Esophagus squamous epithelium (tissue), 5 donors: Measurements from ENCODE around the gene DUS1L. TPM values are rescaled to one million over a fixed set of nuclear protein-coding genes. Genes with fewer than 3 reads are reported as not detected.

Source experiments
- DNase-seq: peaks from one replicate; lab custom pipeline; 2025; lab: John Stamatoyannopoulos, UW
- H3K27ac ChIP-seq, 4 donors: fragments of 200-600 bp; sonication (generic); one replicate each; pipeline ENCODE4 v1.5.1; 2016 to 2019; ENCODE audit warnings: mild to moderate bottlenecking in 1 of 4
- H3K27me3 ChIP-seq, 4 donors: fragments of 200-600 bp; sonication (generic); 1 replicate in 3 of 4; 2 replicates in 1 of 4; pipeline versions ENCODE4 v1.5.1 to v1.6.0; 2017 to 2021; ENCODE audit warnings: antibody characterized with exemption in 1 of 4
- H3K36me3 ChIP-seq, 3 donors: fragments of 200-600 bp; sonication (generic); one replicate each; pipeline ENCODE4 v1.5.1; 2016 to 2019
- H3K4me1 ChIP-seq, 3 donors: fragments of 200-600 bp; sonication (generic); one replicate each; pipeline ENCODE4 v1.5.1; 2017 to 2019
- H3K4me3 ChIP-seq, 4 donors: fragments of 200-600 bp; sonication (generic); 1 replicate in 3 of 4; 2 replicates in 1 of 4; pipeline ENCODE4 v1.5.1; 2016 to 2019; ENCODE audit warnings: mild to moderate bottlenecking in 2 of 4, moderate library complexity in 1 of 4
- H3K9me3 ChIP-seq, 3 donors: fragments of 200-600 bp; sonication (generic); one replicate each; pipeline ENCODE4 v1.5.1; 2016 to 2019
- CTCF ChIP-seq, 6 experiments: fragments of 450-650 bp in 4 of 6; fragments of 200-600 bp in 2 of 6; sonication (generic) in 2 of 6; IDR thresholded peaks; one replicate each; pipeline ENCODE4 v1.5.1; 2016 to 2019; ENCODE audit warnings: antibody characterized with exemption in 6 of 6, mild to moderate bottlenecking in 4 of 6, moderate library complexity in 4 of 6
- POLR2A ChIP-seq, 4 donors: fragments of 450-650 bp; IDR thresholded peaks; one replicate each; pipeline ENCODE4 v1.6.1; 2017; ENCODE audit warnings: antibody characterized with exemption in 4 of 4, mild to moderate bottlenecking in 4 of 4, moderate library complexity in 3 of 4
- WGBS, 2 donors: methylation state at CpG; one replicate each; pipeline ENCODE4 v1.1.5; 2018; 5-methylcytosine and 5-hydroxymethylcytosine counted together
- intact Hi-C: fragments of 100-400 bp; cut with DNase I; formaldehyde crosslinking; loops from one replicate; pipeline ENCODE4 v1.15.0; 2022
- total RNA-seq, 4 donors: library from RNA; depleted of rRNA; stranded (reverse); fragments of >200 nt; gene quantifications; one replicate each; pipeline ENCODE4 v1.1.0, GENCODE V29; 2016
- donor health status: DM: yes; HTN: yes; CAD: no.

The DUS1L gene
- total RNA-seq, 4 donors from 2014 or later = 53.3 to 125 (median 105) TPM

- no peak overlapping the region for H3K27ac ChIP-seq
Measured at GRCh38 chr17:82108038-82108437, 42.4 kb upstream of the DUS1L start.

GRCh38 chr17:82107341-82107860 is 41.8 kb upstream of the DUS1L start:
- peaks cover 0 to 3% (median 0%) of the 10 kb centered on the region in 3 donors for H3K36me3 ChIP-seq
- intact Hi-C loops = no loop called here

More at GRCh38 chr17:82108038-82108437, 42.4 kb upstream of the DUS1L start:
- Histone ChIP-seq H3K9me3 (no peaks in the 10 kb centered on the region), H3K4me1 (peaks cover 40 to 74% (median 44%) of the 10 kb centered on the region in 3 donors), H3K27me3 (no peaks in the 10 kb centered on the region), H3K36me3 (peaks cover 0 to 10% (median 0%) of the 10 kb centered on the region in 3 donors), H3K4me3 (no peak overlapping the region)
- TF ChIP-seq POLR2A (IDR thresholded peaks at IDR 0.05) (no peak), CTCF (IDR thresholded peaks at IDR 0.05) (no peak)
- no peak for DNase-seq
- WGBS, 2 donors = 83 to 90% methylated on average over 3 to 11 of the region's 14 CpGs
- intact Hi-C loops = no loop called here

GRCh38 chr17:82106688-82107305 is 41.2 kb upstream of the DUS1L start:
- Histone ChIP-seq H3K27me3 (no peaks in the 10 kb centered on the region), H3K36me3 (no peaks in the 10 kb centered on the region), H3K4me1 (peaks cover 41 to 79% (median 45%) of the 10 kb centered on the region in 3 donors), H3K9me3 (no peaks in the 10 kb centered on the region), H3K27ac (peak overlapping the region; percentile 71 to 91 (median 86)), H3K4me3 (peak overlapping the region; percentile 4 to 51 (median 30))
- WGBS, 2 donors = 20 to 27% methylated on average over 2 to 3 of the region's 9 CpGs
- no peak for DNase-seq
- TF ChIP-seq CTCF (IDR thresholded peaks at IDR 0.05) (no peak), POLR2A (IDR thresholded peaks at IDR 0.05) (no peak)
- intact Hi-C loops = no loop called here

More at GRCh38 chr17:82107341-82107860, 41.8 kb upstream of the DUS1L start:
- WGBS, 2 donors = 72% methylated on average over 15 of the region's 24 CpGs; no CpG with 5 or more reads in 1 of the 2 donors
- H3K27ac ChIP-seq = peak overlapping the region in 3 of 4 donors; percentile 86 to 91 (median 86)
- no peak overlapping the region for H3K4me3 ChIP-seq
- H3K9me3 ChIP-seq = no peaks in the 10 kb centered on the region
- H3K27me3 ChIP-seq = no peaks in the 10 kb centered on the region
- TF ChIP-seq CTCF (IDR thresholded peaks at IDR 0.05) = peak in 2 of 6 experiments; percentile 7 to 25
- TF ChIP-seq POLR2A (IDR thresholded peaks at IDR 0.05) = no peak
- DNase-seq = no peak
- H3K4me1 ChIP-seq = peaks cover 41 to 77% (median 45%) of the 10 kb centered on the region in 3 donors

- H3K4me3 ChIP-seq = peak overlapping the region; percentile 4 to 51 (median 30)
- H3K27ac ChIP-seq = peak overlapping the region; percentile 71 to 91 (median 86)
- H3K4me1 ChIP-seq = peaks cover 41 to 86% (median 46%) of the 10 kb centered on the region in 3 donors
- TF ChIP-seq POLR2A (IDR thresholded peaks at IDR 0.05) (peak in 2 of 4 donors; percentile 15 to 46), CTCF (IDR thresholded peaks at IDR 0.05) (peak in 3 of 6 experiments; percentile 23 to 41 (median 37))
- intact Hi-C loops = no loop called here
- H3K36me3 ChIP-seq = no peaks in the 10 kb centered on the region
- WGBS, 2 donors = 0 to 19% methylated on average over 10 to 13 of the region's 24 CpGs
- no peaks in the 10 kb centered on the region for H3K9me3 ChIP-seq
- DNase-seq = no peak
- no peaks in the 10 kb centered on the region for H3K27me3 ChIP-seq
Measured at GRCh38 chr17:82105882-82106687, 40.5 kb upstream of the DUS1L start.
